PC-3 (cell line): ENCODE data around the gene DHRS7C.

Experiments used
- CTCF ChIP-seq: fragments of 300-600 bp; sonication (generic); conservative IDR thresholded peaks from 2 replicates; pipeline ENCODE4 v1.5.1; 2017; ENCODE audit warnings: antibody characterized with exemption, low read depth, mild to moderate bottlenecking, low read length
- EZH2 ChIP-seq: fragments of 300-600 bp; sonication (generic); IDR thresholded peaks from one replicate; pipeline ENCODE4 v1.6.1; 2017; ENCODE audit warnings: antibody characterized with exemption, mild to moderate bottlenecking, low read length; ENCODE audit not compliant: unreplicated experiment
- EZH2phosphoT487 ChIP-seq: fragments of 300-600 bp; sonication (generic); IDR thresholded peaks from 2 replicates; pipeline ENCODE4 v1.6.1; 2018; ENCODE audit warnings: mild to moderate bottlenecking, antibody characterized with exemption, low read length, borderline replicate concordance

GRCh38 chr17:9728564-9728963 lies 62.8 kb downstream of the DHRS7C start:
- TF ChIP-seq CTCF = no peak
- TF ChIP-seq EZH2 = no peak
- TF ChIP-seq EZH2phosphoT487 = no peak
